ENCODE data around the gene SALL2.

SALL2 gene

GRCh38 chr14:21528381-21529348 lies 2.5 kb upstream of the SALL2 start:
- DNase-seq (ENCODE audit: low read depth in 2 of 2): no peak

GRCh38 chr14:21527318-21527679 lies 1.2 kb upstream of the SALL2 start:
- DNase-seq (ENCODE audit: low read depth in 2 of 2): no peak

- DNase-seq (ENCODE audit: low read depth in 2 of 2): no peak
Observed at GRCh38 chr14:21526672-21527317, 649 bp upstream of the SALL2 start.

- DNase-seq (ENCODE audit: low read depth in 2 of 2): no peak
Observed at GRCh38 chr14:21525571-21525961, 580 bp downstream of the SALL2 start.

GRCh38 chr14:21524575-21525490 lies 1.3 kb downstream of the SALL2 start:
- no peak for DNase-seq (ENCODE audit: low read depth in 2 of 2)

- no peak for DNase-seq (ENCODE audit: low read depth in 2 of 2)
Observed at GRCh38 chr14:21523203-21523602, 2.9 kb downstream of the SALL2 start.

GRCh38 chr14:21521501-21521900 lies 4.6 kb downstream of the SALL2 start:
- DNase-seq (ENCODE audit: low read depth in 2 of 2): no peak

GRCh38 chr14:21520767-21521166 lies 5.4 kb downstream of the SALL2 start:
- no peak for DNase-seq (ENCODE audit: low read depth in 2 of 2)

GRCh38 chr14:21518725-21519124 lies 7.4 kb downstream of the SALL2 start:
- DNase-seq (ENCODE audit: low read depth in 2 of 2): no peak

GRCh38 chr14:21514341-21514740 lies 11.8 kb downstream of the SALL2 start:
- no peak for DNase-seq (ENCODE audit: low read depth in 2 of 2)

GRCh38 chr14:21510735-21511657 lies 15.2 kb downstream of the SALL2 start, which contains the start of gene METTL3:
METTL3 (minus strand) TSS chr14:21511340; CDS start chr14:21511223, 117 bp downstream.
- DNase-seq (ENCODE audit: low read depth in 2 of 2): peak; percentile 88

- DNase-seq (ENCODE audit: low read depth in 2 of 2): no peak
Observed at GRCh38 chr14:21509432-21510143, 16.6 kb downstream of the SALL2 start.

GRCh38 chr14:21506557-21506956 lies 19.6 kb downstream of the SALL2 start:
- no peak for DNase-seq (ENCODE audit: low read depth in 2 of 2)

- no peak for DNase-seq (ENCODE audit: low read depth in 2 of 2)
Observed at GRCh38 chr14:21505012-21505553, 21.1 kb downstream of the SALL2 start.

GRCh38 chr14:21503376-21503775 lies 22.8 kb downstream of the SALL2 start:
- no peak for DNase-seq (ENCODE audit: low read depth in 2 of 2)

GRCh38 chr14:21501568-21501967 lies 24.6 kb downstream of the SALL2 start:
- DNase-seq (ENCODE audit: low read depth in 2 of 2): no peak

GRCh38 chr14:21498540-21499526 lies 27.3 kb downstream of the SALL2 start:
- no peak for DNase-seq (ENCODE audit: low read depth in 2 of 2)

- DNase-seq (ENCODE audit: low read depth in 2 of 2): no peak
Observed at GRCh38 chr14:21496453-21496852, 29.7 kb downstream of the SALL2 start.
